T-helper 1 cell treated with Interleukin-12 subunit alpha and Interleukin-12 subunit beta and Interleukin-4 antibody, amounts not matched to agents 30 μg/mL and 1 μg/mL, for 36 hours (primary cell): Measurements from ENCODE around the gene PLPPR5.
"Not testable (repeated sequence)": the region's sequence is repeated elsewhere in the genome, so short reads cannot be mapped to it uniquely, and the experiment has no call there.

Source experiments
- H3K27ac Mint-ChIP-seq: one replicate; pipeline ENCODE4 v1.8.0; 2021; ENCODE audit warnings: mild to moderate bottlenecking, mixed read lengths
- H3K27me3 Mint-ChIP-seq: one replicate; pipeline ENCODE4 v1.8.0; 2021; ENCODE audit warnings: low read depth, mixed read lengths
- H3K36me3 Mint-ChIP-seq: one replicate; pipeline ENCODE4 v1.8.0; 2021; ENCODE audit warnings: low read depth, mixed read lengths
- H3K4me1 Mint-ChIP-seq: one replicate; pipeline ENCODE4 v1.8.0; 2021; ENCODE audit warnings: low read depth, mixed read lengths
- H3K4me3 Mint-ChIP-seq: one replicate; pipeline ENCODE4 v1.8.0; 2021; ENCODE audit warnings: mild to moderate bottlenecking, moderate library complexity, mixed read lengths
- H3K9me3 Mint-ChIP-seq: one replicate; pipeline ENCODE4 v1.8.0; 2021; ENCODE audit warnings: mixed read lengths

The PLPPR5 gene

GRCh38 chr1:99004861-99005442, at the start of gene PLPPR5:
Gene PLPPR5 (minus strand): TSS chr1:99004861. CDS start chr1:99004671, 190 bp downstream.
- Mint-ChIP-seq H3K4me3 (peak within 1 kb of the TSS; percentile 37), H3K9me3 (no peaks in the 10 kb centered on the region), H3K27me3 (peaks cover 74% of the 10 kb centered on the region), H3K4me1 (no peaks in the 10 kb centered on the region), H3K36me3 (no peaks in the 10 kb centered on the region), H3K27ac (no peak within 1 kb of the TSS)

GRCh38 chr1:99051611-99052283, 47.1 kb upstream of the PLPPR5 start:
- Mint-ChIP-seq H3K9me3 (no peaks in the 10 kb centered on the region), H3K4me1 (no peaks in the 10 kb centered on the region), H3K27me3 (no peaks in the 10 kb centered on the region), H3K36me3 (no peaks in the 10 kb centered on the region), H3K4me3 (no peak overlapping the region), H3K27ac (no peak overlapping the region)

GRCh38 chr1:99049745-99050144, 45.1 kb upstream of the PLPPR5 start:
- Mint-ChIP-seq H3K9me3 (no peaks in the 10 kb centered on the region), H3K4me3 (no peak overlapping the region), H3K4me1 (no peaks in the 10 kb centered on the region), H3K27me3 (no peaks in the 10 kb centered on the region), H3K36me3 (no peaks in the 10 kb centered on the region), H3K27ac (no peak overlapping the region)

GRCh38 chr1:99036746-99037145, 32.1 kb upstream of the PLPPR5 start:
- H3K27ac Mint-ChIP-seq, H3K4me3 Mint-ChIP-seq: not testable (repeated sequence)
- H3K9me3 Mint-ChIP-seq: peaks cover 35% of the 10 kb centered on the region

GRCh38 chr1:99018313-99018712, 13.7 kb upstream of the PLPPR5 start:
- Mint-ChIP-seq H3K36me3 (no peaks in the 10 kb centered on the region), H3K9me3 (no peaks in the 10 kb centered on the region), H3K27me3 (no peaks in the 10 kb centered on the region), H3K4me1 (no peaks in the 10 kb centered on the region), H3K4me3 (no peak overlapping the region), H3K27ac (no peak overlapping the region)

More at GRCh38 chr1:99036746-99037145, 32.1 kb upstream of the PLPPR5 start:
- not testable (repeated sequence) for H3K36me3 Mint-ChIP-seq, H3K4me1 Mint-ChIP-seq, H3K27me3 Mint-ChIP-seq

- no peak overlapping the region for H3K4me3 Mint-ChIP-seq
- H3K27me3 Mint-ChIP-seq: no peaks in the 10 kb centered on the region
- no peak overlapping the region for H3K27ac Mint-ChIP-seq
- H3K4me1 Mint-ChIP-seq: no peaks in the 10 kb centered on the region
- H3K9me3 Mint-ChIP-seq: no peaks in the 10 kb centered on the region
- H3K36me3 Mint-ChIP-seq: no peaks in the 10 kb centered on the region
Observed at GRCh38 chr1:99017655-99018054, 13.0 kb upstream of the PLPPR5 start.

GRCh38 chr1:99010679-99011078, 6.0 kb upstream of the PLPPR5 start:
- peaks cover 31% of the 10 kb centered on the region for H3K27me3 Mint-ChIP-seq
- H3K4me1 Mint-ChIP-seq: no peaks in the 10 kb centered on the region
- H3K36me3 Mint-ChIP-seq: no peaks in the 10 kb centered on the region
- H3K27ac Mint-ChIP-seq: no peak overlapping the region
- H3K9me3 Mint-ChIP-seq: no peaks in the 10 kb centered on the region
- H3K4me3 Mint-ChIP-seq: no peak overlapping the region

- H3K9me3 Mint-ChIP-seq: no peaks in the 10 kb centered on the region
- no peaks in the 10 kb centered on the region for H3K36me3 Mint-ChIP-seq
- H3K4me3 Mint-ChIP-seq: no peak overlapping the region
- no peaks in the 10 kb centered on the region for H3K4me1 Mint-ChIP-seq
- peaks cover 59% of the 10 kb centered on the region for H3K27me3 Mint-ChIP-seq
- H3K27ac Mint-ChIP-seq: no peak overlapping the region
Observed at GRCh38 chr1:99007366-99007765, 2.7 kb upstream of the PLPPR5 start.

- H3K4me3 Mint-ChIP-seq: peak overlapping the region; percentile 3
- no peaks in the 10 kb centered on the region for H3K36me3 Mint-ChIP-seq
- H3K9me3 Mint-ChIP-seq: no peaks in the 10 kb centered on the region
- H3K4me1 Mint-ChIP-seq: no peaks in the 10 kb centered on the region
- no peak overlapping the region for H3K27ac Mint-ChIP-seq
- H3K27me3 Mint-ChIP-seq: peaks cover 69% of the 10 kb centered on the region
Observed at GRCh38 chr1:99005537-99005942, 879 bp upstream of the PLPPR5 start.

- H3K27me3 Mint-ChIP-seq: peaks cover 69% of the 10 kb centered on the region
- H3K27ac Mint-ChIP-seq: no peak overlapping the region
- H3K4me3 Mint-ChIP-seq: peak overlapping the region; percentile 37
- H3K36me3 Mint-ChIP-seq: no peaks in the 10 kb centered on the region
- no peaks in the 10 kb centered on the region for H3K9me3 Mint-ChIP-seq
- no peaks in the 10 kb centered on the region for H3K4me1 Mint-ChIP-seq
Observed at GRCh38 chr1:99004254-99004860, 304 bp downstream of the PLPPR5 start.

GRCh38 chr1:99003581-99004253, 944 bp downstream of the PLPPR5 start:
- Mint-ChIP-seq H3K36me3 (no peaks in the 10 kb centered on the region), H3K9me3 (no peaks in the 10 kb centered on the region), H3K4me1 (no peaks in the 10 kb centered on the region), H3K27ac (no peak overlapping the region), H3K27me3 (peaks cover 67% of the 10 kb centered on the region), H3K4me3 (no peak overlapping the region)

- no peak overlapping the region for H3K27ac Mint-ChIP-seq
- no peaks in the 10 kb centered on the region for H3K9me3 Mint-ChIP-seq
- peaks cover 4% of the 10 kb centered on the region for H3K4me1 Mint-ChIP-seq
- no peak overlapping the region for H3K4me3 Mint-ChIP-seq
- peaks cover 3% of the 10 kb centered on the region for H3K27me3 Mint-ChIP-seq
- no peaks in the 10 kb centered on the region for H3K36me3 Mint-ChIP-seq
Observed at GRCh38 chr1:98992844-98993243, 11.8 kb downstream of the PLPPR5 start.

- Mint-ChIP-seq H3K36me3 (no peaks in the 10 kb centered on the region), H3K27me3 (no peaks in the 10 kb centered on the region), H3K4me1 (peaks cover 4% of the 10 kb centered on the region), H3K4me3 (no peak overlapping the region), H3K27ac (no peak overlapping the region), H3K9me3 (no peaks in the 10 kb centered on the region)
Observed at GRCh38 chr1:98991127-98992012, 13.3 kb downstream of the PLPPR5 start.

GRCh38 chr1:98989556-98989907, 15.1 kb downstream of the PLPPR5 start:
- Mint-ChIP-seq H3K27me3 (no peaks in the 10 kb centered on the region), H3K27ac (no peak overlapping the region), H3K4me3 (no peak overlapping the region), H3K36me3 (no peaks in the 10 kb centered on the region), H3K9me3 (no peaks in the 10 kb centered on the region), H3K4me1 (peaks cover 4% of the 10 kb centered on the region)
